NOMO-1 treated with DMSO at 0.1 percent for 48 hours (cell line): Measurements from ENCODE around the gene AGAP1.

Experiments
- DNase-seq: peaks from one replicate; lab custom pipeline; 2025; ENCODE audit not compliant: unreplicated experiment; lab: John Stamatoyannopoulos, UW

Gene AGAP1

DNA sequence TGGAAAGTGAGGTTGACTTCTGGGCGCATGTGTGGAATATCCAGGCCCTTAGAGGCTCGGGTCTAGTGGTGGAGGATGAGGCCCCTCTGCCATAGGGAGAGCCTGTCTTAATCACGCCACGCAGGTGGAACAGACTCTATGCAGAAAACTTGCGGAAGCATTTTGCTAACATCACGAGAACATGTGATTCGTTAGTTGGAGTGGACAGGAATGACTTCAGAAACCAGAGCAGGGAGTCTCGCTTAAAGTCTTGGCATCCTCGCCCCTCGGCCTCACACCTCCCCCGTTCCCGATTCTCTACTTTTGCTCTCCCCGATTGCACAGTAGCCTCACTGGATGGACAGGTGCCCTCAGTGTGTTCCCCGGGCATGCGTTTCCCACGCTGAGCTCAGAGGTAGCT, 340.9 kb downstream of the AGAP1 start:
- no peak for DNase-seq

DNA sequence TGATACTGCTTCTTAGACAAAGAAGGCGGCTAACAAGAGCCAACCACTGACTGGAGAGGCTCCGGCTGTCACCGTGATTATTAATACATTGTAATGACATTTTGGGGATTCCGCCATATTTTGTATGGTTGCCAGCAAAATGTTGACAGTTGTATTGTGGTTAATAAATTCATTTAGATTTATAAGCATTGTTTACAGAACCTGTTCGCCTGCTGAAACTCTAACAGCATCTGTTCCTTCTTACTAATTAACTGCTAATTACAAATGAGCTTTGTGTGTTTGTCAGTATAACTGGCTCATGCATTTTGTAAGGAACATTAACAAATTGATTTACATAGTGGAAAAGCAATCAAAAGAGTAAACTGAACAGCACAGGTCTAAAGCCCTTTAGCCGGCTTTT, 342.0 kb downstream of the AGAP1 start:
- DNase-seq = no peak

DNA sequence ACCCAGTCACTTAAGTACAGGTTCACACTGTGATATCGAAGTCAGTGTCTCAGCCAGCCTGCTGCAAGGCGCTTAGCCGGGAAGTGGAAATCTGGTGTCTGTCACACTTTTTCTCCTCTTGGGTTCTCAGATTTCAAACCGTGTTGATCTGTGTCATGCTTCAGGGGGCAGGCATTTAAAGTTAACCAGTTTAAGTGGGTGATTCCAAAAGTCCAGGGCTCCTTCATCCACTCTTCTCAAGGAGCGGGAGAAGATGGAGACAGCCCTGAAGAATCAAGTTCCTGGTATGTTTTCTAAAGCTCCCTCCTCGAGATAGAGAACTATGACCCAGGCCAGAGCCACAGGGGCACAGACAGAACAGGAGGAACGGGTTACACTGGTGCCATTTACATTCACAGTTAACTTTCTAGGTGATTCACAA, 342.7 kb downstream of the AGAP1 start:
- no peak for DNase-seq

DNA sequence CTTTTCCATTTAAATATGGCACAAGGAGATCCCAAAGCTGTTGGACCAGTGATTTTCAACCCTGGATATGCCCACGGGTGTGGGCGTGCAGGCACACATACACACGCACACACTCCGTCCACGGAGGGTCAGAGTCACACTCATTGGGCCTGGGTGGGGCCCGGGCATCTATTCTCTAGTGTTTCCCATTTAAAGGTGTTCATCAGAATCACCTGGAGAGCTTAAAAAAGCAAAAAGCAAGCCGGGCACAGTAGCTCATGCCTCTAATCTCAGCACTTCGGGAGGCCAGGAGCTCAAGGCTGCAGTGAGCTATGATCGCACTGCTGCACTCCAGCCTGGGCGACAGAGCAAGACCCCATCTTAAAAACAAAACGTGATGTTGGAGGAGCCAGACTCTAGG, 345.4 kb downstream of the AGAP1 start:
- no peak for DNase-seq

DNA sequence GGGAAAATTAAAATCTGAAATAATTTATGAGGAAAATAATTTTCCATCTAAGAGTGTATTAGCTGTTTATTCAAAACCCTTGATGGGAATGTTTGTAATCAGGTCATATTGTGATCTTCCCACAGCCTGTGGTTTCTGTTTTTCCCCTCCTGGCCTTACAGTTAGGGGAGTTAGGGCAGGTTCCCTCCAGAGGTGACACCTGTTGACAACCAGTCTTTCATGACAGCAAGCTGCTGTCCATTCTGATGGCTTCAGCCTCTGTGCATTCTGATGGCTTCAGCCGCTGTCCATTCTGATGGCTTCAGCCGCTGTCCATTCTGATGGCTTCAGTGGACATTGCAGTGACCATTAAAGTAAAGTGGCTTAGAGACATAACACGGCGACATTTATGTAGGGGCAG, 346.1 kb downstream of the AGAP1 start:
- DNase-seq = no peak

DNA sequence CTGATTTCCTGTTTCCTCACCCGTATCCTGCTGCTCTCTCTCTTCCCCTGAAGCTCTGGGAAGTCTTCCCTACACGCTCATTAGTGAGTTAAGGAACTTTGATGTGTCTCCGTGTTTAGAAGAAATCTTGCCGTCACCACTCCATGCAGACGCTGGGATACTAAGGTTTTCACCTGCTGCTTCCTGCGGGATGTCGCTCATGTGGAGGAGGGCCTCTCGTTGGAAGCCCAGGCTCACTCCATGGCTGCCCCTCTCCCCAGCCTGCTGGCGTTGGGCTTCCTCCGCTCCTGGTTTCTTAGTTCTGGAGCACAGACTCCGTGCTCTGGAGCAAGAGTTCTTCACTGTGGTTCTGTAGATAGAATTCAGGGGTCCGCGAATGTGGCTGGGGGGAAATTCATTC, 348.0 kb downstream of the AGAP1 start:
- no peak for DNase-seq

DNA sequence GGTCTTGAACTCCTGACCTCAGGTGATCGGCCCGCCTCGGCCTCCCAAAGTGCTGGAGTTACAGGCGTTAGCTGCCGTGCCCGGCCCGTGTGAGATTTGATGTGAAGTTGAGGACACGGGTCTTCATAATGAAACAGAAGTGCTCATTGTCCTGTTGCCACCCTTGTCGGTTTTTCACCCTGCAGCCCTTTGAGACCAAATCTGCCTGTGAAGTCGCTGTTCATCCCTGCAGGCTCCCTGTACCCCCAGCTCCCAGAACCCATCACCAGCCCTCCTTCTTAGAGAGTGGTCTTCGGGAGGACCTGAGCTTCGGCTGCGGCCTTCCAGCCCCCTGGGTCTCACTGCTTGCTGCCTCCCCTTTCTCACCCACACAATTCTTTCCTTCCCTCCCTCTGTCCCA, 349.1 kb downstream of the AGAP1 start:
- no peak for DNase-seq

DNA sequence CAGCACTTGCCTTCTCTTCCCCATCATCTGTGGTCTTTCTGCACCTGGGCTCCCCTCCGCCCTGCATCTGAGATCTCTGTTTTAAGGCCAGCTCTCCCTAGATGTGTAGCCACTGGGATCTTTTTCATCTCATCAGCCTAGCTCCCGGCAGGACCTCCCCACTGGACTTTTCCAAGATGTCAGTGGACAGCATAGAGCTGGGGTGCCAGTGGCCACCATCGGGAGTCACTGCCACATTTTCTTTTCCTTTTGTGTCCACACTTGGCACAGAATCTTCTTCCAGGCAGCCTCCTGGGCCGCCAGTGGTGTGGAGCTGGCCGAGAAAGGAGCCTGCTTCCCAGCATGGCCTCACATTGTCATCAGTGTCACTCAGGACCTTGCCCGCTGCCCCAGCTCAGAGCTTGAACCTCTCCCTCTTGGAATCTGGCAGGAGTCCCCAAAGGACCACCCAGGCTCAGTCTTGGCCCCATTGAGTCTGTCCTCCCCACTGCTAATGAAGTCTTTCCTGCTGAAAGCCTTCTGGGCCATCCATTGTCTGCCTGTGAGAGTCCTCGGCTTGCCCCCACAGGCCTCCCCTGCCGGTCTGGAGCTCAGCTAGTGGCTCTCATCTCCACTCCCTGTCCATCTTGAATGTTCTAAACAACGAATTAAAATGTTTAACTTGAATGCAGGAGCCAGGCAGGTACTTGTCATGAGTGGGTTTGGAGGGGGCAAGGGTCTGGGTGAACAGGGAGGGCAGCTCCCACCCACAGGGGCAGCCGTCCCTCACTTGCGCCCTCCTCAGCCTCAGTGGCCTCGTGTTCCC, 349.9 kb downstream of the AGAP1 start:
- no peak for DNase-seq

DNA sequence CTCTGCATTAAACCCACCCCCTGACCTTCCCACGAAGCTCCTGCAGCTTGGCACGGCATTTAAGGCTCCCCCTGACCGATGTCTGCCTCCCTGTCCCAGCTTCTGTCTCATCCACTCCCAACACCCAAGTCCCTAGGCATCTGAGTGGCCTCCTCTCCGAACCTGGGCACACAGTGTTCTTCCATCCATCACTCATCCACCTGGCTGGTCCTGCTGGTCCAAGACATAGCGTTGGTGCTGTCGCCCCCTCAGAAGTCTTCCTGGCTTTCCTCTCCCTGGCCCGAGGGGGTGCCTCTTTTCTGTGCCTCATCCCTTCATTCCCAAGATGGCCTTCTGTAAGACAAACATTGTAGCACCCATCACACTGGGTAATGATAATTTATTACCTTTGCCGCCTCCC, 350.7 kb downstream of the AGAP1 start:
- no peak for DNase-seq

DNA sequence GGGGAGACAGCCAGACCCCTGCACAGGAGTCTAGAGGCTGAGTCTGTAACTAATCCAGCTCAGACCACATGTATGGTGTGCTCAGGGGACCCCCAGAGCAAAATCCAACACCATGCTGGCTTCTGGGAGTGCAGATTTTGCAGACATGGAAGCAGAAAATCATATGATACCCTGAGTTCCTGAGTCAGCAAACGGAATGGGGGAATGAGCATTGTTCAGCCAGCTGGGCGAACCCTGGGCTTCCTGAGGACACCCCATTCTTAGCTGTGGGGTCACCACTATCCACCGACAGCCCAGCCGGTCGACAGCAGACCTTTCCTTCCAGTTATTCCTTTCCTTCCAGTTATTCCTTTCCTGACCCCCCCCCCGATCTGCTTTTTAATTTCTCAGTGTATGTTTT, 351.4 kb downstream of the AGAP1 start:
- no peak for DNase-seq

DNA sequence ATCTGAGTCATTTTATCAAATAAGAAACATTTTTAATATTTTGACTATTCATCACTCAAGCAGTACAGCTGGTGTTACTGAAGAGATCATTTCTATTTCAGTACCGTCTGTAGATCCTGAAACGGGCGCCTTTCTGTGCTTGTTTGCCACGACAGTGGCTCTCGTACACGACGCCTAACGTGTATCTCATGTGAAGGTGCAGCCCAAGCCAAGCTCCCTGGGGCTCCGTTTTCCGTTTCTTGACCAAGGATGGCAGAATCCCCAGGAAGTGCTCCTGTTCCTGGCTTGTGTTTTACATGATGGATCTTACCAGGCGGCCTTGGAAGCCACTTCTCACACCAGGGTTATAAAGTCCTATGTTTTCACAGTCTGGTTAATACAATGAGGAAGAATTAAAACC, 353.7 kb downstream of the AGAP1 start:
- DNase-seq = no peak

DNA sequence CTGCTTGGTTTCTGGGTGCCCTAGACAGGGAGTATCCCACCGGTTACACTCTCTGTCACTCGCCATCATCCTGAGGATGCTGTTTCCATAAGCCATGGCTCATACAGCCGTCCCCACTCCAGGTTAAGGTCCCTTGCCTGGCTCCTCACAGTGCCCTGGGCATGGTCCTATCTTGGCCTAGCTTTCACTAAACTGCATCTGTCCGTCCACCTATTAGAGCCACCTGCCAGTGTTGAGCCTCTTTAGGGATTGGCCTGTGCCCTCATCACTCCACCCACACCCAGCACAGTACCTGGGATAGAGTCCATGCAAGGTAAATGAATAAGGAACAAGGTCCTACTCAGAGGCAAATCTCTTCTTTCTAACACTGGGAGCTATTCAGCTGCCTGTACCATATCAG, 354.2 kb downstream of the AGAP1 start:
- no peak for DNase-seq

DNA sequence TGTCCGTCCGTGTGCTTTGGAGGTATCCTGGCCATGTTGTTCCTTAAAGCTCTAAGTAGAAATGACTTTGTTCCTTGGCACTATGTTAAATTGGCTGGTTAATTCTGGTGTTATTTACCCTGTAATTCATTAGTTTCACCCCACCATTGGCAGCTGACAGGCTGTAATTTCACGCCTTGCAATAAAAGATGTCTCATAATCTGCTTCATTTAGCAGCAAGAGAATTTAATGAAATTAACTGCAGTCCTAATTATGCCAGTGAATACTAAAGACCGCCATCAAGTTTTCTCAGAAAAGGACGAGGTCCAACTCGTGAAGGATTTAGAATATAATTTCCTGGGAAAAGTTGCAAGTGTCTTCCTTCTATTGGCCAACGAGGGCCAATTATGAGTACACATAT, 355.1 kb downstream of the AGAP1 start:
- DNase-seq = no peak

DNA sequence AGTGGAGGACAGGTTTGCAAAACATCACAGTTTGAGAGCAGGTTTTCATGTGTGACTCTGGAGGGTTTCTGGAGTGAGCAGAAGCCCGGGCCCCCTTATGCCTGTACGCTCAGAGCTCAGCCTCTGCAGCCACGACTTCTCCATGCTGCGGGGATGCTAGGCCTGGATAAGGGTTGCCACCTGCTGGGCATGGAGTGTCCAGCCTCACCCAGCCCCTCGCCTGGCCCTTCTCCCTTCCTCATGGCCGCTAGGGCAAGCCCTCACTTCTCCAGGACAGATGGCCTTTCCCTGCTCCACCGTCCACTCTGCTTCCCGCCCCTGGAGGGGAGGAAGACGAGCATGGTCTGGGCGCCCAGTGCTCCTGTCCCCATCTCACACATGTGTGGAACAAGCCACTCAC, 355.6 kb downstream of the AGAP1 start:
- DNase-seq = no peak

DNA sequence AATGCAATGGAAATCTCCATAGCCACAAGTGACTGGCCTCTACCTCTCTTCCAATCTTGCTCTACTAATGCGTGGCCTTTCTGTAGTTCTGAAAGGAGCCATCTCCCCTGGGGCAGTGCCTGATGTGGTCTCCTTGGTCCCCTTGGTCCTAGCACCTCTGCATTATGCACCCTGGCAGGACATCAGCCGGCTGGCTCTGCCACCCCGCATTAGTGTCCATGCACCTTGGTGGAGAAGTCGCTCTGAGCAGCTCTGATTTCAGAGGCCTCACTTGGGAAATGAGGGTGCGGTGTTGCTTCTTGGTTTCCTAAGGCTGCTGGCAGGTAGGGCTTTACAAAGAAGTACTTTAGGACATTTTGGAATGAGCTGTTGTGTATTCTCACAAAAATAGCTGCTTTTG, 356.4 kb downstream of the AGAP1 start:
- no peak for DNase-seq

DNA sequence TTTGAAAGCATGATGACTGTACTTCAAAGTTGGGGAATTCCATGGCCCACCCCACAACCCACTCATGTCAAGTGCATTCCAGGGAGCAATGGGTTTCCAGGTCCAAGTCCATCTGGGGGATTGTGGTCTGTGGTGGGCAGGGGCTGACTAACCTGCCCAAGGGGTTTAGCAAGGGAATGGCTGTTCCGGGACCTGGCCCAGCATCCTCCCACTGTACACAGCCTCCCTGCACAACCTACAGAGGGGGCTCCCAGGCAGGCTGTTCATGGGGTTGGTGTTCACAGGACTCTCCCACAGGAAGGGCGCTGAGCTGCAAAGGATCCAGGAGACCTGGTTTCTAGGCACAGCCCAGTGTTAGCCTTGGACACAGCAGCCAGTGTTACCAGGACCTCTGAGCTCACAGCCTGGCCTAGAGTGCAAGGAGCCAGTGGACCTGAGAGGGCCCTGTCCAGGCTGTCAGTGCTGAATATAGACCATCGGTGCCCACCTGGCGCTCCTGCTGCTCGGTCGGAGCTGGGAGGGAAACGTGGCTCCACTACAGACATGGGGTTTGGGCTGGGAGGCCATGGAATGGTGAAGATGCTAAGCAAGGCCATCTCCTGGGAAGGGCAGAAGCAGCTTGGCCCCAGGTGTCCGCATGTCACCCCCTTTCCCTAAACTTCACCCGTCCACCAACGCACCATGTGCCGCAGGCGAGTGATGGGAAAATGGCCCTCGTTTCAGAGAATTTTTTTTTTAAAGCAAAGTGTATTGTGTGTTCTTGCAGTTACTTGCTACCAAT, 357.1 kb downstream of the AGAP1 start:
- DNase-seq = no peak

DNA sequence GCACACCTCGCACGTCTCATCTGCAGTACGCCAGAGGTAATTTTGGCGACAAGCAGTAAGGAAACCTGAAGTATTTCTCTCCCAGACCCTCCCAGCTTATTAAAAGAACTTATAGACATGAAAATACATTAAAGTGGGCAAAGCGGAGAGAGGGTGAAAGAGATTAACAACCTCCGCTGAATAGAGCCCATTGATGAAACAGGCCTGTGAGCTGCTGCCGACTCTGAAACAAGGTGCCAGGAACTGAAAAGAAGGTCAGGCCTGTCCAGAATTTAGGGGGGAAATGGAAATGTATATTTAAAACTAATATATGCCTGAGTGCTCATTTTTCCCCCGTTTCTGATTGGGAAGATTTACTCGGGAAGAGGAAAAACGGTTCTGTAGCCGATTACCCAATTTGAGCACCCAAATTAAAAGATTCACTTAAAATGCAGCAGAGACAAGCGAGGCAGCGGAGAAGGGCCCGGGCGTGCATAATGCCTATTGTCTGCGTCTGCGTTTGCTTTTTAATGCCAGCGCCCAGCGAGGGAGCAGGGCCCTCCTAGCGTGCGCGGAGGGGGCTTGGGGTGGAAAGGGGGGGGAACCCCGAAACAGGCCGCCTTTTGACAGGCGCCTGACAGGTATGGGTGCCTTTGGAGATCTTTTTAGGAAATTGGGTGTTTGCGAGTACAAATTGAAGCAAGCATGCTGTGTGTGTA, 358.1 kb downstream of the AGAP1 start:
- DNase-seq = no peak

DNA sequence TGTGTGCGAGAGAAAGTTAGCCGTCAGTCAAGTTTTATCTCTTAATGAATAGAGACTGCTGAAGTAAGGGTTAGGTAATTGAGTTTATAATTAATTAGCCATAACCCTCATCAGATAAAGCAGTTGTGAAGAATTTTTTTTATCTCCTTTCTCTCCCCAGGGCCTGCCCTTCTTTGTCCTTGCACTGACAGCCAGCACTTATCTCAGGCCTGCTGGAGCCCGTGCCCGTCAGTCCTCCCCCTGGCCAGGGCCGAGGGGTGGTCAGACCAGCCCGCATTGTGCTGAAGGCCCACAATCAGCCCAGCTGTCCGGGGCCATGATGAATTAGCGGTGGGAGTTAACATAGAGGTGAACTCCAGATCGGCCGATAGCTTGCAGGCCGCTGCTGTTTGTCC, 358.7 kb downstream of the AGAP1 start:
- no peak for DNase-seq

DNA sequence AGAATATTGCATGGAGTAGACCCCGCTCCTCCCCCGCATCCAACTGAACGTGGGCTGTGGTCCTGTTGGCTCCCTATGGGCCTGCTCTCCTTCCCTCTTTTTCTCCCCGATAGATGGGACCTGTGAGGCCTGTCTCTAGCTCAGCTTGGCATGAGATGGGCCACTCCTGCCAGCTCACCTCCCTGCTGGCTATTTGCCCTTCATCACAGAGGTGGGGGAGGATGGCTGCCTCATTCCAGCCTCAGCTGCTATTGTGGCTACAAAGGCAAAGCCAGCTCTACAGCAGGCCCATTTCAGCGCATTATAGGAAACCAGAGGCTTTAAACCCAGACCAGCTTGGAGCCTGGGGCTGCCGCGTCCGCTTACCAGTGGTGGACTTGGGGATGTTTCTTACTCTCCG, 360.4 kb downstream of the AGAP1 start:
- no peak for DNase-seq

DNA sequence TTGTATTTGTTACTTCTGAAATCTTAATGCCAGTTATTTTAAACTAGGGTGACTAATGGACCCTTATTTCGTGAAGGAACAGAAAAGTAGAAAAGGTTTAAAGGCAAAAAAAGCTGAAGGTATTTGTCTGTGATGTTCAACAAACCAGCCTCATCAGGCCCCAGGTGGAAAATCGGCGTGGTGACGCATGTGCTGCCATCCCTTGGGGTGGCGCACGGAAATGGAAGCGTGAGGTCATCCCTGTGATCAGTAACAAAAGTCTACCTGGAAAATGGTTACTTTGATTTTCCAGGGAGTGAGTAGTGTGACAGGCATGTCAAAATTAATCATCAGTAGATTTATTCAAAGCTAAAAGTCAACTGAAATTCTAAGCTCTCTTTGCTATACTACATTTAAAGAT, 361.2 kb downstream of the AGAP1 start:
- DNase-seq = no peak

DNA sequence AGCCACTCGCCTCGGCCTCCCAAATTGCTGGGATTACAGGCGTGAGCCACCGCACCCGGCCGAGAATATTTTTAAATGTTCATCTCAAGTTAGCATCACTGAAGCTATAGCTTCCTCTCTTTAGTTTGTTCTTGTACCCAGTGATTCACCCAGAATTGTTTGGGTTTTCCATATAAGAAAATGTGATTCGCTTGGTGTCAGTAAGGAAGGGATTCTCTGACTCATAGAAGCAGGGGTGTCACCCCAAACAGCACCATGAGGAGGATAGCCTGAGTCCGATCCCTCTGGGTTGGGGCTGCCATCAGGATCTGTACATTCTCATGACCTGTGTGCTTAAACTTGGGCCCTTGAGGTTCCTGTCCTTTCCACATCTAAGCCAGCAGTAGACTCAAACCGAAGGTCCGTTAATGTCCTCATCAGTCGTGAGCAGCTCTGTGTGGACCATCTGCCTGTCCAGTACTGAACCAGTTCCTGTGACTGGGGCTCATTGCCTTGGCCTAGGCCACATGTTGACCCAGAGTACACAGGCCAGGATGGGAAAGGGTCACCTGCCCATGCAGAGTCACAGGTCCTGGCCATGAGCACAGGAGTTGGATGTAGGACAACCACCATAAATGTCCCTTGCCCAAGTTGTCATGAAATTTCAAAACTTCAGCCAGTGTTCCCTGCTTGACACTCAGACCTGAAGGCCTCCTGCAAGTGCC, 362.5 kb downstream of the AGAP1 start:
- DNase-seq = no peak
